ENCODE results near the gene NEDD8. TPM values are rescaled to one million over a fixed set of nuclear protein-coding genes. Genes with fewer than 3 reads are reported as not detected.

Gene NEDD8
- total RNA-seq, 1 donor from 2014 or later, result 131 TPM

DNA sequence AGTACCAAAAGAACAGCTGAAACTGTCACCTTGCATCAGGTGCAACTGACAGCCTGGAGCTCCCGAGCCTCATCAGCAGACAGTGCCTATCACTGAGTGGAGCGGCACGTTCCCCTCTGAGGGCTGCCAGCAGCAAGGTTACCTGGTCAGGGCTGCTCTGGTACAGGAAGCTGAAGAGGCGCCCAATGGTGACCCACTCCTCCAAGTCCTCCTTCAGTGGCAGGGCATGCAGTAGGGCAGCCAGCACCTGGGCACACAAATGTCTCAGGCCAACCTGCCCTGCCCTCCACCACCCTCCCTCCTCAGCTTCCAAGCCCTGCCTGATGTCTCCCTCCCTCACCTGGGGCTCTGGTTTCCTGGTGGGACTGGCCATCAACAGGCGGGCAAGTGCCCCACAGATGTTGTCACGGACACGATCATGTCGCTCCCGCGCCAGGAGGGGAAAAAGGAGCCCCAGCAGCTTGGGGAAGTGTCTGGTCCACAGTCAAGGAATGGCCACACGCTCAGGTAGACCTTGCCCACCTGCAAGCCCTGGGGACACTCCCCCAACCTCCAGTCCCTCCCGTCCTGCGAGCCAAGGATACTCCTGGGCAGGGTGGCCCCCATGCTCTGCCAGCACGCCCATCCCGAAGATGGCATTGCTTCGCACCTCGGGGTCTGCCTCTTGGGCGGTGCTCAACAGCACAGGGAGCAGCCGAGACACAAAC lies 50.6 kb downstream of the NEDD8 start:
- TF ChIP-seq, protein P1, sequence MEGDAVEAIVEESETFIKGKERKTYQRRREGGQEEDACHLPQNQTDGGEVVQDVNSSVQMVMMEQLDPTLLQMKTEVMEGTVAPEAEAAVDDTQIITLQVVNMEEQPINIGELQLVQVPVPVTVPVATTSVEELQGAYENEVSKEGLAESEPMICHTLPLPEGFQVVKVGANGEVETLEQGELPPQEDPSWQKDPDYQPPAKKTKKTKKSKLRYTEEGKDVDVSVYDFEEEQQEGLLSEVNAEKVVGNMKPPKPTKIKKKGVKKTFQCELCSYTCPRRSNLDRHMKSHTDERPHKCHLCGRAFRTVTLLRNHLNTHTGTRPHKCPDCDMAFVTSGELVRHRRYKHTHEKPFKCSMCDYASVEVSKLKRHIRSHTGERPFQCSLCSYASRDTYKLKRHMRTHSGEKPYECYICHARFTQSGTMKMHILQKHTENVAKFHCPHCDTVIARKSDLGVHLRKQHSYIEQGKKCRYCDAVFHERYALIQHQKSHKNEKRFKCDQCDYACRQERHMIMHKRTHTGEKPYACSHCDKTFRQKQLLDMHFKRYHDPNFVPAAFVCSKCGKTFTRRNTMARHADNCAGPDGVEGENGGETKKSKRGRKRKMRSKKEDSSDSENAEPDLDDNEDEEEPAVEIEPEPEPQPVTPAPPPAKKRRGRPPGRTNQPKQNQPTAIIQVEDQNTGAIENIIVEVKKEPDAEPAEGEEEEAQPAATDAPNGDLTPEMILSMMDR (IDR thresholded peaks at IDR 0.05; ENCODE audit: insufficient read depth, low read length, severe bottlenecking), result no peak
- DNase-seq (ENCODE audit: low read depth) (no peak), FAIRE-seq (no peak)
- no peak overlapping the region for H3K4me3 ChIP-seq (ENCODE audit: low read depth, low read length)
- H3K36me3 ChIP-seq (ENCODE audit: control insufficient read depth, insufficient read depth, low read length), result peaks cover 41% of the 10 kb centered on the region
- no peaks in the 10 kb centered on the region for H3K27me3 ChIP-seq (ENCODE audit: control insufficient read depth, insufficient read depth, low read length)

DNA sequence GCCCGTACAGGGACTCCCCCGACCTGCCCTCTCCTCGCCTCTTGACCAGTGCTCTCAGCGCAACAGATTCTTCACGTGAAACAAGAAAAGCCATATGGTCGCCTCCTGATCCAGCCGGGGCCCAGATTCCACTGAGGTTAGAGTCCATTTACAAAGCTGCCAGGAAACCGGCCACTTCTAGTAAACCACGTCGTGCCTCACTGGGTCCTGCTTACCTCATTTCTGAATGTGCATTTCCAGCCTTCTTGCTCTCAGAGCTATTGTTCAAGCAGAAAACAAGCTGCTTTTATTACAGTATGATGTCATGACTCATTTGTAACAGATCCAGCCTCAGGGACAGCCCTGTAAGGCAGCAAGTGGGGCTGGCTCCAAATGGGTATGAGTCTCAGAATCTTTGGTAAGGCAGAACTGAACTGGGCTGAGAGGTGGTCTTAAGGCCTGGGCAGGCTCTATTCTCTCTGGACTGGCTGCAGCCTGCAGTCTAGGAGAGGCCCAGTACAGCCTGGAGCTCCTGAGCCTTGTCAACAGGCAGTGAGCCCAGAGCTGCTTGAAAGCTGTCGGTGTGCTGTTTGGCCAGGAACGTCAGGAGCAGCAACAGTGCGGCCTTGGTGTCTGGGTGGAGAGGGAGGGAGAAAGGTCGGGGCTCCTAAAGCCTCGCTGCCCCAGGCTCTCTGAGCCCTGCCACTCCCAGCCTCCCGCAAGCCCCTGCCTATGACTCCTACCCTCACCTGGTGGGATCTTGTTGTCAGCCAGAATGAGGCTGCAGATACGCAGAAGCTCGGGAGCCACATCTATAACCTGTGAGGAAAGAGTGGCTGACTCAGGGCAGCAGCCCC lies 52.0 kb downstream of the NEDD8 start:
- peak; percentile 30 for DNase-seq (ENCODE audit: low read depth)
- H3K36me3 ChIP-seq (ENCODE audit: control insufficient read depth, insufficient read depth, low read length), result peaks cover 34% of the 10 kb centered on the region
- FAIRE-seq, result no peak
- no peaks in the 10 kb centered on the region for H3K27me3 ChIP-seq (ENCODE audit: control insufficient read depth, insufficient read depth, low read length)
- TF ChIP-seq, protein P1 (IDR thresholded peaks at IDR 0.05; ENCODE audit: insufficient read depth, low read length, severe bottlenecking), result no peak
- H3K4me3 ChIP-seq (ENCODE audit: low read depth, low read length), result no peak overlapping the region

DNA sequence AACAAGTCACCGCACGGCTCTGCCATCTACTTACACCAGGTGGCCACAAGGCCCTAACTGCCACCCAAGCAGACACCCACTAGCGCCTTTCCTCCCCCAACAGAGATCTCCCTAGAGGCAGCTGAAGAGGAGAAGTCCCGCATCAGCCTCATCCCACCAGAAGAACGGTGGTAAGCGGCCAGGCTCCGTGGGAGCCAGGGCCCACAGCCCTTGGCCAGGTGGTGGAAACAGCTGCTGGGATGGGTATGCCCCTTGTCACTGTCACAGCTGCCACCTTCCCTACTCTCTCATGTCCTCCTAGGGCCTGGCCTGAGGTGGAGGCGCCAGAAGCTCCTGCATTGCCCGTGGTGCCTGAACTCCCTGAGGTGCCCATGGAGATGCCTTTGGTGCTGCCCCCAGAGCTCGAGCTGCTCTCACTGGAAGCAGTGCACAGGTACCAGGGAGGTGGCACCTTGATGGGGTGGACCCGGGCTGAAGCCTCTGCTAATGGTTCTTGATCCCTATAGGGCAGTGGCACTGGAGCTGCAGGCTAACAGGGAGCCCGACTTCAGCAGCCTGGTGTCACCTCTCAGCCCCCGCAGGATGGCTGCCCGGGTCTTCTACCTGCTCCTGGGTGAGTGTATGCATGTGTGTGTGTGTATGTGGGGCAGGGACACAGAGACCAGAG lies 52.7 kb downstream of the NEDD8 start:
- no peak for DNase-seq (ENCODE audit: low read depth)
- H3K36me3 ChIP-seq (ENCODE audit: control insufficient read depth, insufficient read depth, low read length), result peaks cover 27% of the 10 kb centered on the region
- no peaks in the 10 kb centered on the region for H3K27me3 ChIP-seq (ENCODE audit: control insufficient read depth, insufficient read depth, low read length)
- TF ChIP-seq, protein P1 (IDR thresholded peaks at IDR 0.05; ENCODE audit: insufficient read depth, low read length, severe bottlenecking), result no peak
- H3K4me3 ChIP-seq (ENCODE audit: low read depth, low read length), result no peak overlapping the region
- FAIRE-seq, result no peak

DNA sequence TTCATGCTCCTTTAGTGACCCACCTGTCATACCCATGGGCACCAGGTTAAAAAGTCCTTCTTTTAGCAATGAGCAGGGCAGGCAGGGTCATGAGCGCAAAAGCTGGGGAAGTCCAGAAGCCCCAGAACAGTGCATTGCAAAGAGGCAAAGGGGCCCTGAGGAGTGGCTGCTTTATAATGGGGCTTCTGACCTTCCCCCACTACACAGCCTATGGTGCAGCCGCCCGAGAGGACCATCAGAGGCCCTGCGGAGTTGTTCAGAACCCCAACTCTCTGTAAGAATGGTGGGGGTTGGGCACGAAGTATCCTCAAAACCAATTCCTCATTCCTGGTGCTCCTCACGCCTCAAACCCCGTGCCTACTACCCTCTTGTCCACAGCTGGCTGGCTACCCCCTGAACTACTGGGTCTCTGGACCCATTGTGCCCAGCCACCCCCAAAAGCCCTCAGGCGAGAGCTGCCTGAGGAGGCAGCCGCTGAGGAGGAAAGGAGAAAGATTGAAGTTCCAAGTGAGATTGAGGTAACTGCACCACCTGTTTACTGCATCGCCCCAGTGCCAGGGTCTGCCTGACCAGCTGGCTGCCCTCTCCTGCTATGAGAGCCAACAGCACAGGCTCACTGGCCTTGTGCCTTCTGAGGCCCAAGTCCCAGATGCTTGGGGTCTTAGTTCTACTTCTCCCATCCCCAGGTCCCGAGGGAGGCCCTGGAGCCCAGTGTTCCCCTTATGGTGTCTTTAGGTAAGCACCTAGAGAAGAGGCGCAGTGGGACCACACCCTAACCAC lies 53.6 kb downstream of the NEDD8 start:
- DNase-seq (ENCODE audit: low read depth) (no peak), FAIRE-seq (no peak)
- no peak overlapping the region for H3K4me3 ChIP-seq (ENCODE audit: low read depth, low read length)
- H3K36me3 ChIP-seq (ENCODE audit: control insufficient read depth, insufficient read depth, low read length), result peaks cover 20% of the 10 kb centered on the region
- no peaks in the 10 kb centered on the region for H3K27me3 ChIP-seq (ENCODE audit: control insufficient read depth, insufficient read depth, low read length)
- TF ChIP-seq, protein P1 (IDR thresholded peaks at IDR 0.05; ENCODE audit: insufficient read depth, low read length, severe bottlenecking), result no peak

DNA sequence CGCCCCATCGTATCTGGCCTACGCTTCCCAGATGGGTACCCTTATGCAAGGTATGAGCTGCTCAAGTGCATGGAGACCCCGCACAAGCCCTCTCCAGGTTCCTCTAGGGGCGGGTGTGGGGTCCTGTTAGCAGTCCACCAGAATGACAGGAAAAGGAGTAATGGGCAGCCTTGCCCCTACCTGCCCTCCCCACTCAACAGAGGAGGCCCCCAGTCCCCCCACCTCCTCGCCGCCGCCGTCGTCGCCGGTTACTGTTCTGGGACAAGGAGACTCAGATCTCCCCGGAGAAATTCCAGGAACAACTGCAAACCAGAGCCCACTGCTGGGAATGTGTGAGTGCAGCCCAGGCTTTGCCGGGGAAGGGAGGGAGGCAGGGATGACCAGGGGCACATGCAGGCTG lies 54.3 kb downstream of the NEDD8 start:
- H3K4me3 ChIP-seq (ENCODE audit: low read depth, low read length), result no peak overlapping the region
- TF ChIP-seq, protein P1 (IDR thresholded peaks at IDR 0.05; ENCODE audit: insufficient read depth, low read length, severe bottlenecking), result no peak
- DNase-seq (ENCODE audit: low read depth) (no peak), FAIRE-seq (no peak)
- peaks cover 19% of the 10 kb centered on the region for H3K36me3 ChIP-seq (ENCODE audit: control insufficient read depth, insufficient read depth, low read length)
- H3K27me3 ChIP-seq (ENCODE audit: control insufficient read depth, insufficient read depth, low read length), result no peaks in the 10 kb centered on the region
